Measurements from ENCODE around the gene HLA-DPB1.

The HLA-DPB1 gene

GRCh38 chr6:33105386-33105785 is 29.6 kb downstream of the HLA-DPB1 start:
- DNase-seq = no peak

DNA sequence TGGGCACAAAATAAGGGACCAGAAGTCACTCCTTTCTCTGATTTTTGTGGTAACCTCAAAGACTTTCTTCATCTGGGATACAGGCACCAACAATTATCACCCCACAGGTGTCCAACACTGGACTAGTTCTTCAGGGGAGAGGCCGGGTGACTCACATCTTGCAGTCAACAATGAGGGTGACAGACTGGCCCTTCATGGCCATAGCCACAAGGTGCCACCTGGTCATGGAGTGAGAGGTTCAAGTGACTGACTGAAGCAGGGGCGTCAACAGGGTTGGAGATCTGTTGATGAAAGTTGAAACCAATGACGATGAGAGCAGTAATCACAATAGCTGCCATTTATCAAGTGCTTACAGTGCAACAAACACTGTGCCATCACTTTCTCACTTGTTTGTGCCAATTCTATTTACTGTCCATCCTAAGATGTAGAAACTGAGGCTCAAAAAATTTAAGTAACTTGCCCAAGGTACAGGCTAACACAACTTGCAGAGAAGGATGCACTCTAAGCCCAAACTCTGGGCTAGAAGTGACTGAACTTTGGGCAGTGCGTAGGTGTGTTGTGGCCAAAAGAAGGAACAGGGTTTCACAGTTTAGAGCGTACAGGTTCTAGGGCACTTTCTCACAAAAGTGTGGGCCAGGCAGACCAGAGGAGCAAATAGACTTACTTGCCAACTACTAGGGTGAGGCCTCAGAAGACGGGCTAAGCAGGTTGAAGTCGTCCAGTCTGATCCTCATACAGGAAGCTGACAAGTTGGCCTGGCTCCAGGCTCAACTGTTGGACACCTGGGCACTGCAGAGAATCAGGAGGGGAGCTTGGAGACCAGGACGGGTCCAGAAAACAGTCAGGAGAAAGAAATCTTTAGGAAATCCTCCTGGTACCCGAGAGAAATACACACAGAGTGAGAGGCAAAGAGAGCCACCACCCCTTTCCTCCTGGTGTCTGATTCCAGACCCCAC is 30.4 kb downstream of the HLA-DPB1 start:
- DNase-seq = no peak

GRCh38 chr6:33107641-33108040 is 31.9 kb downstream of the HLA-DPB1 start:
- peak; percentile 53 for DNase-seq

- DNase-seq = no peak
Observed at GRCh38 chr6:33108307-33108706, 32.5 kb downstream of the HLA-DPB1 start.

DNA sequence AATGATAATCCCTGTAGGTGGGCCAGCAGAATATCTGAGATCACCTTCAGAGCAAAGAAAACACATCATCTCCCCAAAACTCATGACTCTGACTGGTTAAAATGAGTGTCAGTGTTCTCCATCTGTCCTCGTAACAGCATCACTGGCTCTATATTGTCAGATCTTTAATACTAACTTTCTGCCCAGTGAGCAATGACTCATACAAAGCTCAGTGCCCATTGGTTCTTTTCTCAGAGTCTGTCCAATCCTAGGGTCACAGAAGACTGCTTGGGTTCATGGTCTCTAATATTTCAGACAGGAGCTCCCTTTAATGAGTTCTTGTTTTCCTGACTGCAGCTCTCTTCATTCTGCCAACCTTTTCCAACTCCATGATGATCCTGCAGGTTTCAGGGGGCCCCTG is 36.4 kb downstream of the HLA-DPB1 start:
- DNase-seq = peak; percentile 73

DNA sequence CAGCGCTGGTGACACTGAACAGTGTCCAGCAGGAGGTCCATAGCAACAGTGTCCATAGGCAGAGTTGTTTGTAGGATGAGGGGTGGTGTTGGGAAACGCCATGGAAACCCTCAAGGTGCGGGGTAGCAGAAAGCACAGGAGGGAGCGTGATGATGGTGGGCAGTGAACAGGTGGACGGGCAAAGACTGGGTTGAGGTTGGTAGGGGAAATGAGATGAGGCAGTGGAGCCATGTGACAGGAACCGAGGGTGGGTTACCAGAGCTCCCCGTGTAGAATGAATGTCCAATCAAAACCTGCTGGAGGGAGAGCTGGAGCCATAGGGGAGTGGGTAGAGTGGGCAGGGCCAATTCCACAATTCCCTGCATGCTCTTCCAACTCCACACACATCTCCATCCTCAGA is 38.0 kb downstream of the HLA-DPB1 start:
- no peak for DNase-seq

- peak; percentile 84 for DNase-seq
Observed at GRCh38 chr6:33114406-33114805, 38.6 kb downstream of the HLA-DPB1 start.

GRCh38 chr6:33116417-33116816 is 40.6 kb downstream of the HLA-DPB1 start:
- no peak for DNase-seq

DNA sequence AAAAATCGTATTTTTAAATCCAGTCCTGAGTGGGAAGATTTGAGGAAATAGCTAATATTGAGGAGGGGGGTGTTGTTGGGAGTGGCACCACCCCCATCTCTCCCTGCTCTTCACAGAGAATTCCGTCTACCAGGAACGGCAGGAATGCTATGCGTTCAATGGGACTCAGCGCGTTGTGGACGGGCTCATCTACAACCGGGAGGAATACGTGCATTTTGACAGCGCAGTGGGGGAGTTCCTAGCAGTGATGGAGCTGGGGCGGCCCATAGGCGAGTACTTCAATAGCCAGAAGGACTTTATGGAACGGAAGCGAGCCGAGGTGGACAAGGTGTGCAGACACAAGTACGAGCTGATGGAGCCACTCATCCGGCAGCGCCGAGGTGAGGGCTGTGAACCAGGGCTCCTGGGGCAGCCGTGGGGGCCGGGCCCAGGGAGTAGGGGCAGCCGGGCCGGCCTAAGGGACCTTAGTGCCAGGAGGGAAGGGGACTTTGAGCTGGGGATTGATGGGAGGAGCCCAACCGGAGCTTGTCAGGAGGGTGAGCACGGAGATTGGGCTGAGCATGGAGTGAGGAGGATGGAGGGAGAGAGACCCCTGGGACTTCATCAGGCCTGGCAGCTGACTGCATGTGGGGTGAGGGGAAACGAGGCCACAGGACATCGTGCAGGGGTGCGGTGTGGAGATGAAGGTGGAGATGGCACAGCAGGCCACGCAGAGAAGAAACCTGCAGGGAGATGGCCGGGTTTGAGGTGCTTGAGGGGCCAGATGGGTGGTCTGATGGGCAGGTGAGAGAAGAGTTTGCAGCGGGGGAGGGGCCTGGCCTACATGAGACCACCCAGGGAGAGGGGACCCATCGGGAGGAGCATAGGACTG is 41.3 kb downstream of the HLA-DPB1 start:
- DNase-seq = no peak

- no peak for DNase-seq
Observed at GRCh38 chr6:33117811-33118277, 42.1 kb downstream of the HLA-DPB1 start.

DNA sequence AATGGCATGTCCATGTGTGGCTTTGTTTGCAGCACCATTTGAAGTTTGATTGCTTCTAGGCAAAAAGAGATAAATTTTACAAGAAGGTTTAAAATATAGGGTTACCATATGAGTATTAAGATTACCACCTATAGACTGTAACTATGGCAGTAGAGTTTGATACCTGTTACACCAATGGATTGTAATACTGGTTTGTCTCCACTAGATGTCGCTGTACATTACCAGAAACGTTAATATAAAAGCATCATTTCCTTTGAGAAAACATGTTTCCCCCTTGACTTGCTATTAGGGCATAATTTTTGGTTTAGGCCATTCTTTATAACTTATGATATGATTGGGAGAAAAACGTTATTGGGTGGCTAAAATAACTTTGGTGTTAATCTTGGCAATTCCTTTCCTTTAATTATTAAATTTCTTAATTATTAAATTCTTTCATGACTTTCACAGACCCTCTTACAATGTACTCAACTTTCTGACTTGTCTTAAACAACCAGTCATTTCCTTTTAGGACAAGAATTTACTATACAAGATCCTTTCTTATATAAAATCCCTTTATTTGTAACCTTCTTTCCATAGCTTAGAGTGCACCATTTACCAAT is 42.8 kb downstream of the HLA-DPB1 start:
- peak; percentile 74 for DNase-seq

DNA sequence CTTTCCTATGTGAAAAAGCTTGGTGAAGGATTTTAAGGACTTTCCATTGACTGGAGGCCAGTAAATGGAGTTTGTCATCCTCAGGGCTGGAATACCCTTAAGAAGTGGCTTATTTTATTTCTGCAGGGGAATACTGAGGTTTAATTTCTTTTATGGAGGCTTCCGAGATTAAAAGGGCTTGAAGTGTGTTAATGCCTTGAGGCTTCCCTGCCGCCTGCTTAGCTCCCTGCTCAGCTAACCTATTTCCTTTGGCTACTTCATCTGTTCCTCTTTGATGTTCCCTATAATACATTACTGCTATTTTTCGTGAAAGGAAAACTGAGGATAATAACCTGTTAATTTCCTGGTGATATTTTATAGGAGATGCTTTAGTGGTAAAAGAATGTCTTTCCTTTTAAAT is 44.2 kb downstream of the HLA-DPB1 start:
- no peak for DNase-seq

GRCh38 chr6:33123181-33123580 is 47.4 kb downstream of the HLA-DPB1 start:
- DNase-seq = no peak

- peak; percentile 60 for DNase-seq
Observed at GRCh38 chr6:33123732-33124524, 48.1 kb downstream of the HLA-DPB1 start.

DNA sequence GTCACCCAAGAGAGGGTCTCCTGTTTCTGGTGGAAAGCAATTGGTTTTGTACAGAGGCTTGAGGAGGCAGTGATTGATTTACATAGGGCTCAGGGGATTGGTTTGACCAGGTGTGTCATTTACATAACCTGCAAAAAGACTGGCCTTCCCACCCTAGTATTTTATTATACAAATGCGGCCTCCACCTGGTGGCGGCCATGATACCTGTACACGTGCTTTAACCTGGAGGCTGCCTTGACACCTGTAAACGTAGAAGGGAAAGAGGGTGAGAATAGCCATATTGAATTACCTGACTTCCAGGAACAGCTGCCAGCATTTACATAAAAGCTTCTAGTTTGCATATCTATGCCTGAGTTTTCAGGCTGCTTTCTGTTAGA is 48.7 kb downstream of the HLA-DPB1 start:
- DNase-seq = no peak

DNA sequence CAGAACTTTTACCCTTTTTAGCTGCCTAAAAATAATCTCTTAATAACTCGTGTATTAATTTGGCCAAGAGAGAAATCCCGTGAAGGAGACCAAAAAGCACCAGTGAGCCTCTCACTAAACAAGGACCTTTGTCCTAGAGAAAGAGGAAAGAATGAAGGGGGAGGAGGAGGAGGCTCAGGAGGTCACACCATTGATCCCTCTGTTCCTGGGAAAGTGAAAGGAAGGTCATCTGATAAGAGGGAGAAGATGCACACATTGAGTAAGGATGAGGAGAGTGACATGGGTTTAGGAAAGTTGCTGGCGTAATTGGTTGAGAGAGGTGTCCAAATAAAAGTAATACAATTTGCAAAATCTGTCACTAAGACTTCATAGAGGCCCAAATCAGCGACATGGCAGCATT is 49.2 kb downstream of the HLA-DPB1 start:
- peak; percentile 18 for DNase-seq

DNA sequence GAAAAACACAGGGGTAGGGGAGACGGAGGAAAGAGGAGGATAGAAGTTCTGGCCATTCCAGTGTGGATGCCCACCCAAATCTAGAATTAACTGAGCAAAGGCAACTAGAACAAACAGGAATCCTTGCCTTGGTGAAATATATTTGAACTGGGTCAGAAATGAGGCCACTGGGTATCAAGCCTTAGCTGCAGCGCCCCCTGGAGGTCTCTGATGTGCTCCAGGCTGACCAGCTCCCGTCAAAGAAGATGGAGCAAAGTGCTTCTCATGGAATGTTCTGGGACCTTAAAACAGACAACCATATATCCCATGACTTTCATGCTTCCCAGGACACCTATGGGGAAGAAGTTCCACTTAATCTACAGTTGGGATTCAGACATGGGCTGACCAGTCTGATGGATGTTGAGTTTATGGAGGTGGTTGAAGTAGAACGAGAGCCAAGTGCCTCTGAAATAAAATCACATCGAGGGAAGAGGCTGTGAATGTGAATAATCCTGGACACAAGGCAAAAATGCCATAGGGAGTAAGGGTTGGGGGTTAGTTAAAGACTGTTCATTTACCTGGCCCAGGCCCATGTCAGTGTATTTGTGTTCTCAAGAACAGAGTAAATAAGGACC is 50.4 kb downstream of the HLA-DPB1 start:
- DNase-seq = peak; percentile 71

GRCh38 chr6:33128318-33128717 is 52.5 kb downstream of the HLA-DPB1 start:
- no peak for DNase-seq

DNA sequence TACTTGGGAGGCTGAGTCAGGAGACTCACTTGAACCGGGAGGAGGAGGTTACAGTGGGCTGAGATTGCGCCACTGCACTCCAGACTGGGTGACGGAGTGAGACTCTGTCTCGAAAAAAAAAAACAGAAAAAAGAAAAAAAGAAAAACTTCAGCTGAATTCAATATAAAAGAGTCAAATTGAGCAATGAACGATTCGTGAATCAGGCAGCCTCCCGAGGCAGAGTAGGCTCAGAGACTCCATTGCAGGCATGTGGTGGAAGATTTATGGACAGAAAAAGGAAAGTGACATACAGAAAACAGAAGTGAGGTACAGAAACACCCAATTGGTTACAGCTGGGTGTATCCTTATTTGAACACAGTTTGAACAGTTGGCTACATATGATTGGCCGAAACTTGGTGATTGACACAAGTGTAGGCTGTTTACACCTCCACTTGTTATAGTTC is 56.3 kb downstream of the HLA-DPB1 start:
- DNase-seq = peak; percentile 78

GRCh38 chr6:33136310-33136900 is 60.6 kb downstream of the HLA-DPB1 start:
- DNase-seq = no peak
